H1 (cell line): ENCODE results near the gene POLE2.

Experiments
- CTCF ChIP-seq, 3 experiments: IDR thresholded peaks; 1 replicate in 2 of 3; 2 replicates in 1 of 3; pipeline versions ENCODE4 v1.5.1 to v1.6.1; 2011; ENCODE audit warnings: low read length in 3 of 3, mild to moderate bottlenecking in 3 of 3, inconsistent platforms in 2 of 3, low read depth in 1 of 3, moderate library complexity in 1 of 3; ENCODE audit not compliant: insufficient read depth in 1 of 3; ENCODE audit errors: control extremely low read depth in 1 of 3
- EGR1 ChIP-seq: IDR thresholded peaks from 2 replicates; pipeline ENCODE4 v1.6.1; 2011; ENCODE audit warnings: low read depth, low read length, borderline replicate concordance
- TBP ChIP-seq: IDR thresholded peaks from 2 replicates; pipeline ENCODE4 v1.6.1; 2011; ENCODE audit warnings: low read depth, low read length, improper control_type of control experiment
- TCF12 ChIP-seq: IDR thresholded peaks from 2 replicates; pipeline ENCODE4 v1.6.1; 2011; ENCODE audit warnings: low read depth, mild to moderate bottlenecking, low read length
- YY1 ChIP-seq: IDR thresholded peaks from 2 replicates; pipeline ENCODE4 v1.6.1; 2011; ENCODE audit warnings: low read depth, mild to moderate bottlenecking, low read length

- no peak for TF ChIP-seq CTCF (IDR thresholded peaks at IDR 0.05; ENCODE audit: control extremely low read depth in 1 of 3, insufficient read depth in 1 of 3, low read depth in 1 of 3, low read length in 3 of 3)
- TF ChIP-seq TBP, result no peak
- no peak for TF ChIP-seq EGR1
- no peak for TF ChIP-seq YY1
- no peak for TF ChIP-seq TCF12
Measured at GRCh38 chr14:49615776-49616175, 72.2 kb downstream of the POLE2 start.
